T47D (cell line): Measurements from ENCODE around the gene SRM.
"Not testable (repeated sequence)": the region's sequence is repeated elsewhere in the genome, so short reads cannot be mapped to it uniquely, and the experiment has no call there.

Source experiments
- DNase-seq, 2 experiments: peaks; one replicate each; pipeline versions ENCODE4 v3.0.0 to v3.0.0-alpha.2; 2011 to 2012; ENCODE audit warnings: low read depth in 1 of 2, low spot score in 1 of 2
- JUND ChIP-seq: IDR thresholded peaks from 2 replicates; pipeline ENCODE4 v1.6.1; 2012; ENCODE audit warnings: low read depth
- in situ Hi-C: cut with HindIII; loops from 2 replicates; pipeline ENCODE4 v1.10.0; 2016; ENCODE audit warnings: low sequenced_read_pairs, low pct_unique_long_range_greater_than_20kb

Gene SRM

GRCh38 chr1:11059968-11060830, at the start of gene SRM:
TSS of gene SRM (minus strand) at chr1:11060018. CDS start at chr1:11059943, 75 bp downstream.
- in situ Hi-C loops = no loop called here
- DNase-seq = peak; percentile 90 to 98
- no peak for TF ChIP-seq JUND

GRCh38 chr1:11109047-11109760, 49.4 kb upstream of the SRM start:
- in situ Hi-C loops = no loop called here
- no peak for TF ChIP-seq JUND
- no peak for DNase-seq

GRCh38 chr1:11107599-11107998, 47.8 kb upstream of the SRM start:
- in situ Hi-C loops = no loop called here
- DNase-seq = no peak
- no peak for TF ChIP-seq JUND

- TF ChIP-seq JUND = no peak
- in situ Hi-C loops = no loop called here
- no peak for DNase-seq
Observed at GRCh38 chr1:11105586-11105985, 45.8 kb upstream of the SRM start.

- no peak for DNase-seq
- in situ Hi-C loops = no loop called here
- no peak for TF ChIP-seq JUND
Observed at GRCh38 chr1:11101347-11101746, 41.5 kb upstream of the SRM start.

GRCh38 chr1:11100806-11101205, 41.0 kb upstream of the SRM start:
- DNase-seq, in situ Hi-C loops: not testable (repeated sequence)

GRCh38 chr1:11100149-11100493, 40.3 kb upstream of the SRM start:
- DNase-seq = no peak
- in situ Hi-C loops = no loop called here
- TF ChIP-seq JUND = no peak

- DNase-seq = peak; percentile 69 to 86
- in situ Hi-C loops = no loop called here
- no peak for TF ChIP-seq JUND
Observed at GRCh38 chr1:11099310-11100148, 39.7 kb upstream of the SRM start, which contains the start of gene EXOSC10. TSS of gene EXOSC10 (minus strand) at chr1:11099869. CDS start at chr1:11099831, 38 bp downstream.

- in situ Hi-C loops = no loop called here
- DNase-seq = no peak
- no peak for TF ChIP-seq JUND
Observed at GRCh38 chr1:11098931-11099309, 39.1 kb upstream of the SRM start.

GRCh38 chr1:11083784-11084183, 24.0 kb upstream of the SRM start:
- in situ Hi-C loops, DNase-seq: not testable (repeated sequence)

- TF ChIP-seq JUND = no peak
- peak in 1 of 2 experiments; percentile 31 for DNase-seq
- in situ Hi-C loops = no loop called here
Observed at GRCh38 chr1:11080931-11081330, 21.1 kb upstream of the SRM start.

GRCh38 chr1:11078631-11079030, 18.8 kb upstream of the SRM start:
- in situ Hi-C loops = no loop called here
- no peak for DNase-seq
- TF ChIP-seq JUND = no peak

GRCh38 chr1:11073398-11073797, 13.6 kb upstream of the SRM start:
- in situ Hi-C loops, DNase-seq: not testable (repeated sequence)
